Keratinocyte (primary cell): ENCODE measurements around the gene ZNF487. TPM values are rescaled to one million over a fixed set of nuclear protein-coding genes. Genes with fewer than 3 reads are reported as not detected.

Source experiments
- DNase-seq: peaks from one replicate; pipeline ENCODE4 v3.0.0-alpha.2; 2011; ENCODE audit warnings: low read depth, missing footprints, low spot score
- FAIRE-seq: peaks from 2 replicates; lab custom pipeline; 2011; peaks lifted over from hg19 to GRCh38; lab: Jason Lieb, UNC
- H2AFZ ChIP-seq: 2 replicates; pipeline ENCODE4 v1.6.0; 2012; ENCODE audit warnings: low read length, control low read depth, inconsistent platforms; ENCODE audit not compliant: control insufficient read depth
- H3K27ac ChIP-seq: 2 replicates; pipeline ENCODE4 v1.5.1; 2011; ENCODE audit warnings: low read length; ENCODE audit not compliant: control insufficient read depth, insufficient read depth
- H3K27me3 ChIP-seq: 3 replicates; pipeline ENCODE4 v1.6.0; 2011; ENCODE audit warnings: low read length; ENCODE audit not compliant: control insufficient read depth, insufficient read depth; ENCODE audit errors: extremely low read depth
- H3K36me3 ChIP-seq, 2 experiments: 2 replicates in 1 of 2; 3 replicates in 1 of 2; pipeline ENCODE4 v1.5.1; 2011; ENCODE audit warnings: low read length in 2 of 2, mild to moderate bottlenecking in 1 of 2; ENCODE audit not compliant: control insufficient read depth in 2 of 2, insufficient read depth in 2 of 2; ENCODE audit errors: extremely low read depth in 1 of 2
- H3K4me1 ChIP-seq: 3 replicates; pipeline ENCODE4 v1.5.1; 2011; ENCODE audit warnings: low read length; ENCODE audit not compliant: control insufficient read depth, insufficient read depth; ENCODE audit errors: extremely low read depth
- H3K4me2 ChIP-seq: 3 replicates; pipeline ENCODE4 v1.6.0; 2011; ENCODE audit warnings: low read depth, low read length; ENCODE audit not compliant: control insufficient read depth, insufficient read depth; ENCODE audit errors: extremely low read depth
- H3K4me3 ChIP-seq, 3 experiments: fragments of 200-600 bp in 1 of 3; sonication (generic) in 1 of 3; 2 replicates in 2 of 3; 3 replicates in 1 of 3; pipeline ENCODE4 v1.5.1; 2011 to 2016; ENCODE audit warnings: low read length in 3 of 3, mild to moderate bottlenecking in 3 of 3, control low read depth in 2 of 3, inconsistent platforms in 1 of 3, low read depth in 1 of 3, mixed read lengths in 1 of 3, mixed run types in 1 of 3, moderate library complexity in 1 of 3; ENCODE audit not compliant: control insufficient read depth in 2 of 3, insufficient read depth in 2 of 3; ENCODE audit errors: extremely low read depth in 1 of 3
- H3K79me2 ChIP-seq: 2 replicates; pipeline ENCODE4 v1.6.0; 2012; ENCODE audit warnings: low read length; ENCODE audit not compliant: control insufficient read depth, insufficient read depth
- H3K9ac ChIP-seq: 3 replicates; pipeline ENCODE4 v1.6.0; 2011; ENCODE audit warnings: low read length; ENCODE audit not compliant: control insufficient read depth, insufficient read depth; ENCODE audit errors: extremely low read depth
- H3K9me1 ChIP-seq: 3 replicates; pipeline ENCODE4 v1.6.0; 2011; ENCODE audit warnings: low read length; ENCODE audit not compliant: control insufficient read depth, insufficient read depth; ENCODE audit errors: extremely low read depth
- H3K9me3 ChIP-seq: 2 replicates; pipeline ENCODE4 v1.5.1; 2012; ENCODE audit warnings: low read depth, low read length; ENCODE audit not compliant: control insufficient read depth
- H4K20me1 ChIP-seq: 3 replicates; pipeline ENCODE4 v1.6.0; 2011; ENCODE audit warnings: low read length; ENCODE audit not compliant: control insufficient read depth, insufficient read depth; ENCODE audit errors: extremely low read depth
- EZH2 ChIP-seq: IDR thresholded peaks from one replicate; pipeline ENCODE4 v1.6.1; 2012; ENCODE audit warnings: inconsistent platforms, mild to moderate bottlenecking, low read length, moderate library complexity
- dilution Hi-C: fragments of 300-500 bp; cut with MboI; formaldehyde crosslinking; loops from one replicate; pipeline ENCODE4 v1.7.0; 2020; ENCODE audit warnings: low sequenced_read_pairs; ENCODE audit not compliant: extremely low pct_ligation_motif_present
- polyA plus RNA-seq, 5 experiments: library from polyadenylated mRNA; depleted of rRNA in 3 of 5; stranded (reverse) in 3 of 5; stranded (forward) in 1 of 5; unstranded in 1 of 5; fragments of >200 nt; gene quantifications; 1 replicate in 1 of 5; 2 replicates in 3 of 5; 3 replicates in 1 of 5; pipeline versions ENCODE4 v1.2.1 to v1.2.3, GENCODE V29; 2011 to 2012; ENCODE audit warnings: missing spikeins in 2 of 5, low read depth in 1 of 5, low replicate concordance in 1 of 5
- TF ChIP-seq, protein P1 (sequence below), 3 experiments: IDR thresholded peaks in 1 of 3; conservative IDR thresholded peaks in 1 of 3; optimal IDR thresholded peaks in 1 of 3; 2 replicates in 2 of 3; 3 replicates in 1 of 3; pipeline versions ENCODE3 to v1.5.1; 2011; ENCODE audit warnings: low read length in 3 of 3, mild to moderate bottlenecking in 3 of 3, moderate library complexity in 2 of 3, control low read depth in 1 of 3, inconsistent platforms in 1 of 3; ENCODE audit not compliant: insufficient read depth in 2 of 3; ENCODE audit errors: extremely low read depth in 1 of 3

The ZNF487 gene
- polyA plus RNA-seq, 1 donor (not counting 4 experiments of a cell fraction or from before 2014, with no cell fraction given): 4.1 TPM

DNA sequence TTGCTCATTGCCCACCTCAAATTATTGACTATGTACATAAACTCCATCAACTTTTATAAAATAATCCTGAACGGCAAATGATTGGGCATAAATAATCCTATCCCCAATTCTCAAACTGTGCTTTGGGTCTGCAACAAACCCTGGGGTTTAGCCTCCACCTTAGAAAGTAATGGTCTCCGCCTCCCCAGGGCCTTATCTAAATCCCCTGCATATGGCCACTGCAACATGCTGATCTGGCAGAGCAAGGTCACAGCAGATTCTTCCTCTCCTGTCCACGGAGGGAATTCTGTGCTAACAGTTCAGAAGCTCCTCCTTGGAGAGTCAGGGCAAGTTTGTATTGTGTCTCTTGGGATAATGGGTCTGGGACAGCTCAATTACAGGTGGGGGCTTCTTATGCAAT, 47.0 kb upstream of the ZNF487 start:
- Histone ChIP-seq H3K36me3 (peaks cover 36 to 54% of the 10 kb centered on the region in 2 experiments), H4K20me1 (peaks cover 23% of the 10 kb centered on the region), H3K4me2 (no peak overlapping the region), H2AFZ (no peak overlapping the region), H3K9ac (no peak overlapping the region), H3K79me2 (peaks cover 70% of the 10 kb centered on the region), H3K9me1 (no peaks in the 10 kb centered on the region), H3K9me3 (no peaks in the 10 kb centered on the region), H3K4me1 (no peaks in the 10 kb centered on the region), H3K27ac (no peak overlapping the region), H3K4me3 (no peak overlapping the region), H3K27me3 (no peaks in the 10 kb centered on the region)
- dilution Hi-C loops: no loop called here
- no peak for DNase-seq
- TF ChIP-seq EZH2: no peak
- no peak for FAIRE-seq

DNA sequence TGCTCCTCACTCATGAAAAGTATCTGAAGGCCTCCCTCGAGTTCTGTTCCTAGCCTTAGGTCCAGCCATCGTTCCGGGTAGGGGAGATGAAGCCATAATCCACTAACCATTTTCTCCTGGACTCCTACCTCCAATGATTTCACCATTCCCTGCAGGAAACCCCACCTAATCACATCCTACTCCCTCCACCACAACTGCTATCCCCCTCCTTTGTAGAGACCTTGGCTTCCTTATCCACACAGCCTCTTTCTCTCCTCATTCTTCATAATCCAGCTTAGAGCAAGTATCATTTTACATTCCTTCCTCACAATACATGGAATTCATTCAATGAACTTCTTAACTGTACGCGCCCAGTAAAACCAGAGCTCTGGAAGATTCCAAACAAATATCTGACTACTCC, 46.6 kb upstream of the ZNF487 start:
- FAIRE-seq (no peak), DNase-seq (no peak)
- Histone ChIP-seq H3K79me2 (peaks cover 75% of the 10 kb centered on the region), H2AFZ (no peak overlapping the region), H3K9me3 (no peaks in the 10 kb centered on the region), H3K4me3 (no peak overlapping the region), H4K20me1 (peaks cover 23% of the 10 kb centered on the region), H3K27ac (no peak overlapping the region), H3K27me3 (no peaks in the 10 kb centered on the region), H3K9ac (no peak overlapping the region), H3K9me1 (no peaks in the 10 kb centered on the region), H3K36me3 (peaks cover 38 to 58% of the 10 kb centered on the region in 2 experiments), H3K4me1 (peaks cover 3% of the 10 kb centered on the region), H3K4me2 (no peak overlapping the region)
- dilution Hi-C loops: no loop called here
- TF ChIP-seq, protein P1, sequence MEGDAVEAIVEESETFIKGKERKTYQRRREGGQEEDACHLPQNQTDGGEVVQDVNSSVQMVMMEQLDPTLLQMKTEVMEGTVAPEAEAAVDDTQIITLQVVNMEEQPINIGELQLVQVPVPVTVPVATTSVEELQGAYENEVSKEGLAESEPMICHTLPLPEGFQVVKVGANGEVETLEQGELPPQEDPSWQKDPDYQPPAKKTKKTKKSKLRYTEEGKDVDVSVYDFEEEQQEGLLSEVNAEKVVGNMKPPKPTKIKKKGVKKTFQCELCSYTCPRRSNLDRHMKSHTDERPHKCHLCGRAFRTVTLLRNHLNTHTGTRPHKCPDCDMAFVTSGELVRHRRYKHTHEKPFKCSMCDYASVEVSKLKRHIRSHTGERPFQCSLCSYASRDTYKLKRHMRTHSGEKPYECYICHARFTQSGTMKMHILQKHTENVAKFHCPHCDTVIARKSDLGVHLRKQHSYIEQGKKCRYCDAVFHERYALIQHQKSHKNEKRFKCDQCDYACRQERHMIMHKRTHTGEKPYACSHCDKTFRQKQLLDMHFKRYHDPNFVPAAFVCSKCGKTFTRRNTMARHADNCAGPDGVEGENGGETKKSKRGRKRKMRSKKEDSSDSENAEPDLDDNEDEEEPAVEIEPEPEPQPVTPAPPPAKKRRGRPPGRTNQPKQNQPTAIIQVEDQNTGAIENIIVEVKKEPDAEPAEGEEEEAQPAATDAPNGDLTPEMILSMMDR (optimal IDR thresholded peaks at IDR 0.05 in 1 of 3, IDR thresholded peaks at IDR 0.05 in 1 of 3, conservative IDR thresholded peaks at IDR 0.05 in 1 of 3; ENCODE audit: extremely low read depth in 1 of 3, insufficient read depth in 2 of 3, low read length in 3 of 3): no peak
- TF ChIP-seq EZH2: no peak

DNA sequence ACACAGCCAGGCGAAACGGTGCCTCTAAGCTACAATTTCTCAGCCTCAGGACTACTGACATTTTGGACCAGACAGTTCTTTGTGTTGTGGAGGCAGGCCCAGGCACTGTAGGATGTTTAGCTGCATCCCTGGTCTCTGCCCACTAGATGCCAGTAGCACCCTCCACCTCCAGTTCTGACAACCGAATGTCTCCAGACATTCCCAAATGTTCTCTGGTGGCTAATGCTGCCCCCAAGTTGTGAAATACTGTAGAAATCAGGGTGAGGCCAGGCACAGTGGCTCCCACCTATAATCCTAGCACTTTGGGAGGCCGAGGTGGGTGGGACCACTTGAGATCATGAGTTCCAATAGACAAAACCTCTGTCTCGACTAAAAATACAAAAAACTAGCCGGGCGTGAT, 46.2 kb upstream of the ZNF487 start:
- Histone ChIP-seq H3K4me1 (peaks cover 7% of the 10 kb centered on the region), H3K27ac (no peak overlapping the region), H3K4me2 (no peak overlapping the region), H2AFZ (no peak overlapping the region), H3K27me3 (no peaks in the 10 kb centered on the region), H4K20me1 (peaks cover 23% of the 10 kb centered on the region), H3K9me3 (no peaks in the 10 kb centered on the region), H3K9ac (no peak overlapping the region), H3K9me1 (no peaks in the 10 kb centered on the region), H3K36me3 (peaks cover 38 to 61% of the 10 kb centered on the region in 2 experiments), H3K4me3 (no peak overlapping the region), H3K79me2 (peaks cover 79% of the 10 kb centered on the region)
- TF ChIP-seq EZH2: no peak
- TF ChIP-seq, protein P1 (optimal IDR thresholded peaks at IDR 0.05 in 1 of 3, IDR thresholded peaks at IDR 0.05 in 1 of 3, conservative IDR thresholded peaks at IDR 0.05 in 1 of 3; ENCODE audit: extremely low read depth in 1 of 3, insufficient read depth in 2 of 3, low read length in 3 of 3): peak; percentile 65 to 73 (median 71)
- no peak for DNase-seq
- FAIRE-seq: no peak
- dilution Hi-C loops: no loop called here
